ENCODE results near the gene ATPAF2. TPM values are rescaled to one million over a fixed set of nuclear protein-coding genes. Genes with fewer than 3 reads are reported as not detected.

The ATPAF2 gene
- total RNA-seq, 2 donors from 2014 or later = 31.4 to 50.8 TPM

DNA sequence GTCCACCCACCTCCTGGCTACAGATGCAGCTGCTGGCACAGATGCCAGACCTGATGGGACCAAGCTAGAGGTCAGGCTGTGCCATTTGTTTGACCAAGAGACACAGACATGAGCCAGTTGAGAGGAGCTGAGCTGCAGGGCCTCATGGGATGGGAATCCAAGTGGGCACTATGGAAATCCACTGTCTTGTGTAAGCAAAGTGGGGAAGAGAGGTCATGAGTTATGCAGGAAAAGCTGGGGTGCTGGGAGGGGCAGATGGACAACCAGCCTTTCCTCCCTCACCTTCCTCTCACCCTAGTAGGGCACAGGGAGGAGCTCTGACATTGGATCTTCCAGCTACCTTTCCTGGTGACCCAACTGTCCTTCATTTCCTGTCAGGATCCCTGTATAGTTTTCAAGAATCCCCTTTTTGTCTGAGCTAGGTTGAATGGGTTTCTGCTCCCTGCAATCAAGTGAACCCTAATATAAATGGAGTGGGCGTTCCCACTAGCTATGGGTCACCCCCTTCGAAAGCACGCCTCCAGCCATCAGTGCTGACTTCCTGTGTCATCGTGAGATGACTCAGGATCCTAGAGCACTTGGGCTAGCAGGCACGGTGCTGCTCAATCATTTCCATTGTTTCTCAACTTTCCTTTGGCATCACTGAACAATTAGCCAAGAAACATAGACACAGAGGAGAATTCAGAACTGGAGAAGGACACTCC lies 13.6 kb downstream of the ATPAF2 start:
- Histone ChIP-seq H3K9ac (ENCODE audit: extremely low read depth, low read length, poor library complexity, severe bottlenecking) (no peak overlapping the region), H3K4me1 (ENCODE audit: control insufficient read depth, insufficient read depth, low read length) (no peaks in the 10 kb centered on the region), H3K36me3 (ENCODE audit: control insufficient read depth, insufficient read depth, low read length) (peaks cover 74% of the 10 kb centered on the region), H3K4me3 (ENCODE audit: low read length) (no peak overlapping the region), H3K27ac (ENCODE audit: low read depth, low read length) (no peak overlapping the region), H3K27me3 (ENCODE audit: control insufficient read depth, insufficient read depth, low read length, poor library complexity, severe bottlenecking) (no peaks in the 10 kb centered on the region), H3K9me3 (ENCODE audit: control insufficient read depth, low read length) (no peaks in the 10 kb centered on the region)
- DNase-seq = no peak
- TF ChIP-seq, protein P1, sequence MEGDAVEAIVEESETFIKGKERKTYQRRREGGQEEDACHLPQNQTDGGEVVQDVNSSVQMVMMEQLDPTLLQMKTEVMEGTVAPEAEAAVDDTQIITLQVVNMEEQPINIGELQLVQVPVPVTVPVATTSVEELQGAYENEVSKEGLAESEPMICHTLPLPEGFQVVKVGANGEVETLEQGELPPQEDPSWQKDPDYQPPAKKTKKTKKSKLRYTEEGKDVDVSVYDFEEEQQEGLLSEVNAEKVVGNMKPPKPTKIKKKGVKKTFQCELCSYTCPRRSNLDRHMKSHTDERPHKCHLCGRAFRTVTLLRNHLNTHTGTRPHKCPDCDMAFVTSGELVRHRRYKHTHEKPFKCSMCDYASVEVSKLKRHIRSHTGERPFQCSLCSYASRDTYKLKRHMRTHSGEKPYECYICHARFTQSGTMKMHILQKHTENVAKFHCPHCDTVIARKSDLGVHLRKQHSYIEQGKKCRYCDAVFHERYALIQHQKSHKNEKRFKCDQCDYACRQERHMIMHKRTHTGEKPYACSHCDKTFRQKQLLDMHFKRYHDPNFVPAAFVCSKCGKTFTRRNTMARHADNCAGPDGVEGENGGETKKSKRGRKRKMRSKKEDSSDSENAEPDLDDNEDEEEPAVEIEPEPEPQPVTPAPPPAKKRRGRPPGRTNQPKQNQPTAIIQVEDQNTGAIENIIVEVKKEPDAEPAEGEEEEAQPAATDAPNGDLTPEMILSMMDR (conservative IDR thresholded peaks at IDR 0.05) = no peak
- H3K4me1 Mint-ChIP-seq = peaks cover 16% of the 10 kb centered on the region
- peaks cover 32% of the 10 kb centered on the region for H3K36me3 Mint-ChIP-seq (ENCODE audit: low read depth)
- no peak overlapping the region for H3K27ac Mint-ChIP-seq
- H3K9me3 Mint-ChIP-seq = no peaks in the 10 kb centered on the region
- no peaks in the 10 kb centered on the region for H3K27me3 Mint-ChIP-seq (ENCODE audit: insufficient read depth)
- WGBS, 2 experiments (ENCODE audit: insufficient coverage in 1 of 2, insufficient read length in 1 of 2) = 91% methylated on average over 5 of the region's 5 CpGs
- no peak overlapping the region for H3K4me3 Mint-ChIP-seq

DNA sequence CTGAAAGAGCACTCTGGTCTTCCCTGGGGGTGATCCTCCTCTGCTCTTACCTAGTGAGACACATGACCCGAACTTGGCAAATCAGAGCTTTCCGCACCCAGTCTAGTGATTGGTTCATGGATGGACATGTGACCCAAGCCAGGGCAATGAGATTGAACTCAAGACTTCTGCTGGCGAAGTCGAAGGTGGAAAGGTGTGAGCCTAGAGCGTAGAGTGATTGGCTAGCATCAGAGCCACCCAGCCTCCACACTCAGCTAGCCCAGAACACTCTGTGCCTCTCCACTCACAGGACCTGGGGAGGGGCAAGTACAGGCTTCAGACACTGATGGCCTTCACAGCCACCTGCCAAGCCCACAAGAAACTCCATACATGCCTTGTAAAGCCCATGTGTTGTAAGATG lies 17.6 kb downstream of the ATPAF2 start:
- peaks cover 34% of the 10 kb centered on the region for H3K36me3 Mint-ChIP-seq (ENCODE audit: low read depth)
- TF ChIP-seq, protein P1 (conservative IDR thresholded peaks at IDR 0.05) = no peak
- H3K4me3 ChIP-seq (ENCODE audit: low read length) = no peak overlapping the region
- no peak overlapping the region for H3K9ac ChIP-seq (ENCODE audit: extremely low read depth, low read length, poor library complexity, severe bottlenecking)
- peaks cover 7% of the 10 kb centered on the region for H3K4me1 Mint-ChIP-seq
- peaks cover 13% of the 10 kb centered on the region for H3K4me1 ChIP-seq (ENCODE audit: control insufficient read depth, insufficient read depth, low read length)
- 95 to 98% methylated on average over 4 to 5 of the region's 5 CpGs for WGBS, 2 experiments (ENCODE audit: insufficient coverage in 1 of 2, insufficient read length in 1 of 2)
- H3K36me3 ChIP-seq (ENCODE audit: control insufficient read depth, insufficient read depth, low read length) = peaks cover 79% of the 10 kb centered on the region
- no peaks in the 10 kb centered on the region for H3K27me3 ChIP-seq (ENCODE audit: control insufficient read depth, insufficient read depth, low read length, poor library complexity, severe bottlenecking)
- DNase-seq = peak; percentile 68
- H3K27ac Mint-ChIP-seq = no peak overlapping the region
- no peaks in the 10 kb centered on the region for H3K9me3 ChIP-seq (ENCODE audit: control insufficient read depth, low read length)
- no peak overlapping the region for H3K4me3 Mint-ChIP-seq
- no peaks in the 10 kb centered on the region for H3K9me3 Mint-ChIP-seq
- H3K27ac ChIP-seq (ENCODE audit: low read depth, low read length) = no peak overlapping the region
- H3K27me3 Mint-ChIP-seq (ENCODE audit: insufficient read depth) = no peaks in the 10 kb centered on the region

DNA sequence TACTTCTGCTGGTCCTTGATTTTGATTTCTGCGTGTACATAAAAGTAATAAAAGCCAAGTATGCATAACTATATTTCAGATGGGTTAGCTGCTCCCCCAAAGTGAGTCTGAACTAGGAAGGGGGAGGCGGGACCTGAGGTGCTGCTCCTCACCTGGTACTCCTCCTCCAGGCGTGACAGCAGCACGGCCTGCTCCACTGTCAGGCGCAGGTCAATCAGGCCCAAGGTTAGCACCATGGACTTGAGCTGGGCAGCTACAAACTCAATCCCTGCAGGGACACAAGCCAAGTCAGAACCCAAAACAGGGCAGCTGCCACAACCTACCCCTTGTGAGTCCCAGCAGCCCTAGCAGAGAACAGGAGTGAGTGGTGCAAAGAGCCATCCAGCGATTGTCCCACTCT lies 18.0 kb downstream of the ATPAF2 start:
- H3K4me3 Mint-ChIP-seq = no peak overlapping the region
- Histone ChIP-seq H3K9ac (ENCODE audit: extremely low read depth, low read length, poor library complexity, severe bottlenecking) (no peak overlapping the region), H3K4me3 (ENCODE audit: low read length) (no peak overlapping the region), H3K27me3 (ENCODE audit: control insufficient read depth, insufficient read depth, low read length, poor library complexity, severe bottlenecking) (no peaks in the 10 kb centered on the region), H3K27ac (ENCODE audit: low read depth, low read length) (no peak overlapping the region), H3K4me1 (ENCODE audit: control insufficient read depth, insufficient read depth, low read length) (peaks cover 13% of the 10 kb centered on the region), H3K36me3 (ENCODE audit: control insufficient read depth, insufficient read depth, low read length) (peaks cover 79% of the 10 kb centered on the region), H3K9me3 (ENCODE audit: control insufficient read depth, low read length) (no peaks in the 10 kb centered on the region)
- no peaks in the 10 kb centered on the region for H3K9me3 Mint-ChIP-seq
- no peaks in the 10 kb centered on the region for H3K27me3 Mint-ChIP-seq (ENCODE audit: insufficient read depth)
- peaks cover 7% of the 10 kb centered on the region for H3K4me1 Mint-ChIP-seq
- no peak overlapping the region for H3K27ac Mint-ChIP-seq
- 96 to 98% methylated on average over 6 of the region's 6 CpGs for WGBS, 2 experiments (ENCODE audit: insufficient coverage in 1 of 2, insufficient read length in 1 of 2)
- DNase-seq = no peak
- peaks cover 36% of the 10 kb centered on the region for H3K36me3 Mint-ChIP-seq (ENCODE audit: low read depth)
- TF ChIP-seq, protein P1 (conservative IDR thresholded peaks at IDR 0.05) = no peak
